HEK293 (cell line): Measurements from ENCODE around the gene TSHZ2.

ENCODE experiments used
- ATF2 ChIP-seq: fragments of 450-650 bp; formaldehyde crosslinking; IDR thresholded peaks from 2 replicates; pipeline ENCODE4 v1.5.1; 2016; ENCODE audit warnings: missing biosample characterization, missing genetic modification characterization, low read depth
- CTCF ChIP-seq: fragments of 450-650 bp; formaldehyde crosslinking; IDR thresholded peaks from 2 replicates; pipeline ENCODE4 v1.5.1; 2016; ENCODE audit warnings: missing biosample characterization, missing genetic modification characterization
- HOXA7 ChIP-seq: sonication (generic); formaldehyde crosslinking; IDR thresholded peaks from 2 replicates; pipeline ENCODE4 v1.8.1; 2022; ENCODE audit warnings: missing genetic modification reagents, borderline replicate concordance
- KLF16 ChIP-seq: fragments of 450-650 bp; formaldehyde crosslinking; IDR thresholded peaks from 2 replicates; pipeline ENCODE4 v1.5.1; 2017; ENCODE audit warnings: missing biosample characterization, missing genetic modification characterization
- MZF1 ChIP-seq: fragments of 450-650 bp; formaldehyde crosslinking; IDR thresholded peaks from 2 replicates; pipeline ENCODE4 v1.5.1; 2017; ENCODE audit warnings: missing biosample characterization, missing genetic modification characterization, borderline replicate concordance
- REST ChIP-seq: fragments of 450-650 bp; formaldehyde crosslinking; IDR thresholded peaks from 2 replicates; pipeline ENCODE4 v1.5.1; 2016; ENCODE audit warnings: missing biosample characterization, missing genetic modification characterization
- ZBTB1 ChIP-seq: fragments of 450-650 bp; formaldehyde crosslinking; IDR thresholded peaks from 2 replicates; pipeline ENCODE4 v1.5.1; 2016; ENCODE audit warnings: missing biosample characterization, missing genetic modification characterization
- ZBTB49 ChIP-seq: fragments of 450-650 bp; formaldehyde crosslinking; IDR thresholded peaks from 2 replicates; pipeline ENCODE4 v1.5.1; 2016; ENCODE audit warnings: missing biosample characterization, missing genetic modification characterization, low read depth
- ZNF146 ChIP-seq: fragments of 450-650 bp; formaldehyde crosslinking; IDR thresholded peaks from 2 replicates; pipeline ENCODE4 v1.5.1; 2016; ENCODE audit warnings: missing biosample characterization, missing genetic modification characterization
- ZNF776 ChIP-seq: fragments of 450-650 bp; formaldehyde crosslinking; IDR thresholded peaks from 2 replicates; pipeline ENCODE4 v1.5.0; 2017; ENCODE audit warnings: missing biosample characterization, missing genetic modification characterization, borderline replicate concordance
- ZSCAN5A ChIP-seq: fragments of 450-650 bp; formaldehyde crosslinking; IDR thresholded peaks from 2 replicates; pipeline ENCODE4 v1.5.1; 2016; ENCODE audit warnings: missing biosample characterization, missing genetic modification characterization

- no peak for TF ChIP-seq MZF1 (tag by site-specific recombination)
- no peak for TF ChIP-seq ZBTB1
- no peak for TF ChIP-seq CTCF (tag by site-specific recombination)
- no peak for TF ChIP-seq REST
- no peak for TF ChIP-seq KLF16 (tag by site-specific recombination)
- no peak for TF ChIP-seq ATF2 (tag by site-specific recombination)
- TF ChIP-seq HOXA7 (CRISPR knock-in tag): no peak
- TF ChIP-seq ZNF776: no peak
- no peak for TF ChIP-seq ZSCAN5A (tag by site-specific recombination)
- TF ChIP-seq ZNF146 (tag by site-specific recombination): no peak
- TF ChIP-seq ZBTB49 (tag by site-specific recombination): no peak
Observed at GRCh38 chr20:53194306-53195290, 222.4 kb downstream of the TSHZ2 start.
